HEK293 (cell line): ENCODE data around the gene ADAMTSL5.
A peak's percentile ranks its signal among the peaks of the same experiment; 100 is the strongest.

Experiments
- CTCF ChIA-PET: fragments of 350-600 bp; formaldehyde crosslinking; extraction: SDS; loops from one replicate; lab custom pipeline; 2021; ENCODE audit warnings: antibody characterized with exemption; lab: Yijun Ruan, JAX
- POLR2A ChIA-PET: fragments of 300-600 bp; formaldehyde crosslinking; extraction: SDS; loops from one replicate; lab custom pipeline; 2020; ENCODE audit warnings: antibody characterized with exemption, inconsistent platforms; lab: Yijun Ruan, JAX
- H3K27ac ChIP-seq: fragments of 200-500 bp; sonication (Bioruptor generic); 2 replicates; pipeline ENCODE4 v1.5.1; 2014; ENCODE audit warnings: low read depth, low read length, control low read depth, inconsistent platforms; ENCODE audit errors: extremely low read depth
- H3K36me3 ChIP-seq, 2 experiments: fragments of 200-500 bp in 1 of 2; sonication (Bioruptor generic) in 1 of 2; 1 replicate in 1 of 2; 2 replicates in 1 of 2; pipeline ENCODE4 v1.5.1; 2014 to 2017; ENCODE audit warnings: inconsistent platforms in 2 of 2, low read length in 2 of 2; ENCODE audit not compliant: control insufficient read depth in 2 of 2, insufficient read depth in 1 of 2
- H3K4me1 ChIP-seq: fragments of 200-500 bp; sonication (Bioruptor generic); 2 replicates; pipeline ENCODE4 v1.5.1; 2014; ENCODE audit warnings: mild to moderate bottlenecking, low read length, inconsistent platforms; ENCODE audit not compliant: control insufficient read depth, insufficient read depth
- H3K4me3 ChIP-seq: 2 replicates; pipeline ENCODE4 v1.5.1; 2011; ENCODE audit warnings: low read depth, mild to moderate bottlenecking, control low read depth, low read length, moderate library complexity
- H3K9me3 ChIP-seq: fragments of 200-500 bp; sonication (Bioruptor generic); 2 replicates; pipeline ENCODE4 v1.5.1; 2014; ENCODE audit warnings: low read depth, low read length, inconsistent platforms; ENCODE audit not compliant: control insufficient read depth, insufficient read depth
- WT1 ChIP-seq: fragments of 450-650 bp; formaldehyde crosslinking; IDR thresholded peaks from 2 replicates; pipeline ENCODE4 v1.5.1; 2016; ENCODE audit warnings: missing biosample characterization, missing genetic modification characterization
- ZBTB1 ChIP-seq: fragments of 450-650 bp; formaldehyde crosslinking; IDR thresholded peaks from 2 replicates; pipeline ENCODE4 v1.5.1; 2016; ENCODE audit warnings: missing biosample characterization, missing genetic modification characterization
- ZNF121 ChIP-seq: fragments of 450-650 bp; formaldehyde crosslinking; IDR thresholded peaks from 2 replicates; pipeline ENCODE4 v1.5.1; 2016; ENCODE audit warnings: missing biosample characterization, missing genetic modification characterization
- ZNF2 ChIP-seq: fragments of 450-650 bp; formaldehyde crosslinking; IDR thresholded peaks from 2 replicates; pipeline ENCODE4 v1.5.1; 2016; ENCODE audit warnings: missing biosample characterization, missing genetic modification characterization
- ZNF221 ChIP-seq: fragments of 450-650 bp; formaldehyde crosslinking; IDR thresholded peaks from 2 replicates; pipeline ENCODE4 v1.5.1; 2017; ENCODE audit warnings: missing biosample characterization, missing genetic modification characterization, borderline replicate concordance
- ZNF223 ChIP-seq: fragments of 450-650 bp; formaldehyde crosslinking; IDR thresholded peaks from 2 replicates; pipeline ENCODE4 v1.5.1; 2016; ENCODE audit warnings: missing biosample characterization, missing genetic modification characterization
- ZNF473 ChIP-seq: fragments of 450-650 bp; formaldehyde crosslinking; IDR thresholded peaks from 2 replicates; pipeline ENCODE4 v1.5.1; 2017; ENCODE audit warnings: missing biosample characterization, missing genetic modification characterization
- ZNF610 ChIP-seq: fragments of 450-650 bp; formaldehyde crosslinking; IDR thresholded peaks from 2 replicates; pipeline ENCODE4 v1.5.1; 2016; ENCODE audit warnings: missing biosample characterization, missing genetic modification characterization, borderline replicate concordance
- ZNF621 ChIP-seq: fragments of 450-650 bp; formaldehyde crosslinking; IDR thresholded peaks from 2 replicates; pipeline ENCODE4 v1.5.1; 2017; ENCODE audit warnings: missing biosample characterization, missing genetic modification characterization
- ZNF660 ChIP-seq: fragments of 450-650 bp; IDR thresholded peaks from 2 replicates; pipeline ENCODE4 v1.5.1; 2018; ENCODE audit warnings: missing biosample characterization, mild to moderate bottlenecking, missing genetic modification characterization
- ZNF776 ChIP-seq: fragments of 450-650 bp; formaldehyde crosslinking; IDR thresholded peaks from 2 replicates; pipeline ENCODE4 v1.5.0; 2017; ENCODE audit warnings: missing biosample characterization, missing genetic modification characterization, borderline replicate concordance
- ZNF837 ChIP-seq: fragments of 450-650 bp; formaldehyde crosslinking; IDR thresholded peaks from 2 replicates; pipeline ENCODE4 v1.5.1; 2016; ENCODE audit warnings: missing biosample characterization, missing genetic modification characterization
- TF ChIP-seq, protein P1 (sequence below): fragments of 450-650 bp; formaldehyde crosslinking; IDR thresholded peaks from 2 replicates; pipeline ENCODE4 v1.5.1; 2016; ENCODE audit warnings: missing biosample characterization, missing genetic modification characterization, low read depth
- TF ChIP-seq, protein P2 (sequence below): fragments of 450-650 bp; formaldehyde crosslinking; IDR thresholded peaks from 2 replicates; pipeline ENCODE4 v1.5.1; 2016; ENCODE audit warnings: missing biosample characterization, missing genetic modification characterization
- TF ChIP-seq, protein P3 (sequence below): fragments of 450-650 bp; formaldehyde crosslinking; IDR thresholded peaks from 2 replicates; pipeline ENCODE4 v1.5.1; 2017; ENCODE audit warnings: missing biosample characterization, missing genetic modification characterization
- TF ChIP-seq, protein P4 (sequence below): fragments of 450-650 bp; formaldehyde crosslinking; IDR thresholded peaks from 2 replicates; pipeline ENCODE4 v1.5.1; 2016; ENCODE audit warnings: missing biosample characterization, missing genetic modification characterization
- TF ChIP-seq, protein P5 (sequence below): fragments of 450-650 bp; IDR thresholded peaks from 2 replicates; pipeline ENCODE4 v1.5.1; 2018; ENCODE audit warnings: missing biosample characterization, mild to moderate bottlenecking, missing genetic modification characterization

The ADAMTSL5 gene

DNA sequence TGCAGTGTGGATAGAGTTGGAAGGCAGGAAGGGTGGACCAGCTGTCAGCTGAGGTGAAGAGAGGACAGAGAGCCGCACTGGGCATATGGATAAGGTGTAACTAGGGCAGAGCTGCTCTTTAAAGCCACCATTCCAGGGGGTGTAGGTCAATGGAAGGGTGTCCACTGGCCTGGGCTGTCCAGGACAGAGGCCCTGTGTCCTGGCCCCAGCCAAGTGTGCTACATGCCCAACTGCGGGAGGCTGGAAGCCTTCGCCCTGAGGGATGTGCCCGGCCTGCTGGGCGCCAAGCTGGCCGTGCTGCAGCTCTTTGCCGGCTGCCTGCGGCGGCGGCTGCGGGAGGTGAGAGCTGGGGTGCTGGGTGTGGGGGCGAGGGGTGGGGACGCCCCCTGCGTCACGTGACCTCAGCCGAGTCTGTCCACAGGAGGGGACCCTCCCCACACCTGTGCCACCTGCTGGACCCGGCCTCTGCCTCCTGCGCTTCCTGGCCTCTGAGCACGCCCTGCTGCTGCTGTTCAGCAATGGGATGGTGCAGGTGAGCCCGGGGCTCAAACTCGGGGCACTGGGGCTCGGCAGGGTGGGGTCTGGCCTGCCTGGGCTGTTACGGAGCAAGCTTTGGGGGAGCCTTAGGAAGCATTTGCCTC lies 20.8 kb upstream of the ADAMTSL5 start:
- Histone ChIP-seq H3K36me3 (no peaks in the 10 kb centered on the region), H3K27ac (no peak overlapping the region), H3K9me3 (no peaks in the 10 kb centered on the region)
- ChIA-PET POLR2A (interaction anchor here (0.6 kb wide), 1 partner anchor 231 kb away, joined by 7 read pairs; no protein-coding TSS in a partner anchor), CTCF (interaction anchor here (0.6 kb wide), 1 partner anchor 218 kb away, joined by 3 read pairs; no protein-coding TSS in a partner anchor)
- no peak for TF ChIP-seq ZNF2 (tag by site-specific recombination)
- TF ChIP-seq ZNF473: no peak
- no peak for TF ChIP-seq ZNF660 (tag by site-specific recombination)
- no peak for TF ChIP-seq ZNF221 (tag by site-specific recombination)
- TF ChIP-seq, protein P1, sequence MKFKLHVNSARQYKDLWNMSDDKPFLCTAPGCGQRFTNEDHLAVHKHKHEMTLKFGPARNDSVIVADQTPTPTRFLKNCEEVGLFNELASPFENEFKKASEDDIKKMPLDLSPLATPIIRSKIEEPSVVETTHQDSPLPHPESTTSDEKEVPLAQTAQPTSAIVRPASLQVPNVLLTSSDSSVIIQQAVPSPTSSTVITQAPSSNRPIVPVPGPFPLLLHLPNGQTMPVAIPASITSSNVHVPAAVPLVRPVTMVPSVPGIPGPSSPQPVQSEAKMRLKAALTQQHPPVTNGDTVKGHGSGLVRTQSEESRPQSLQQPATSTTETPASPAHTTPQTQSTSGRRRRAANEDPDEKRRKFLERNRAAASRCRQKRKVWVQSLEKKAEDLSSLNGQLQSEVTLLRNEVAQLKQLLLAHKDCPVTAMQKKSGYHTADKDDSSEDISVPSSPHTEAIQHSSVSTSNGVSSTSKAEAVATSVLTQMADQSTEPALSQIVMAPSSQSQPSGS (tag by site-specific recombination): no peak
- TF ChIP-seq, protein P2, sequence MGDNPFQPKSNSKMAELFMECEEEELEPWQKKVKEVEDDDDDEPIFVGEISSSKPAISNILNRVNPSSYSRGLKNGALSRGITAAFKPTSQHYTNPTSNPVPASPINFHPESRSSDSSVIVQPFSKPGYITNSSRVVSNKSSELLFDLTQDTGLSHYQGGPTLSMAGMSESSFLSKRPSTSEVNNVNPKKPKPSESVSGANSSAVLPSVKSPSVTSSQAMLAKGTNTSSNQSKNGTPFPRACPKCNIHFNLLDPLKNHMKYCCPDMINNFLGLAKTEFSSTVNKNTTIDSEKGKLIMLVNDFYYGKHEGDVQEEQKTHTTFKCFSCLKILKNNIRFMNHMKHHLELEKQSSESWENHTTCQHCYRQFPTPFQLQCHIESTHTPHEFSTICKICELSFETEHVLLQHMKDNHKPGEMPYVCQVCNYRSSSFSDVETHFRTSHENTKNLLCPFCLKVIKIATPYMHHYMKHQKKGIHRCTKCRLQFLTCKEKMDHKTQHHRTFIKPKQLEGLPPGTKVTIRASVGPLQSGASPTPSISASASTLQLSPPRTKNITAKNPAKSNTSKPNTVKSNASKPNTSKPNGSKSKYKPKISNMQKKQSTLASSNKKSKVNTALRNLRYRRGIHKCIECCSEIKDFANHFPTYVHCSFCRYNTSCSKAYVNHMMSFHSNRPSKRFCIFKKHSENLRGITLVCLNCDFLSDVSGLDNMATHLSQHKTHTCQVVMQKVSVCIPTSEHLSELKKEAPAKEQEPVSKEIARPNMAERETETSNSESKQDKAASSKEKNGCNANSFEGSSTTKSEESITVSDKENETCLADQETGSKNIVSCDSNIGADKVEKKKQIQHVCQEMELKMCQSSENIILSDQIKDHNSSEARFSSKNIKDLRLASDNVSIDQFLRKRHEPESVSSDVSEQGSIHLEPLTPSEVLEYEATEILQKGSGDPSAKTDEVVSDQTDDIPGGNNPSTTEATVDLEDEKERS (tag by site-specific recombination): no peak
- TF ChIP-seq, protein P3, sequence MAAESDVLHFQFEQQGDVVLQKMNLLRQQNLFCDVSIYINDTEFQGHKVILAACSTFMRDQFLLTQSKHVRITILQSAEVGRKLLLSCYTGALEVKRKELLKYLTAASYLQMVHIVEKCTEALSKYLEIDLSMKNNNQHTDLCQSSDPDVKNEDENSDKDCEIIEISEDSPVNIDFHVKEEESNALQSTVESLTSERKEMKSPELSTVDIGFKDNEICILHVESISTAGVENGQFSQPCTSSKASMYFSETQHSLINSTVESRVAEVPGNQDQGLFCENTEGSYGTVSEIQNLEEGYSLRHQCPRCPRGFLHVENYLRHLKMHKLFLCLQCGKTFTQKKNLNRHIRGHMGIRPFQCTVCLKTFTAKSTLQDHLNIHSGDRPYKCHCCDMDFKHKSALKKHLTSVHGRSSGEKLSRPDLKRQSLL (tag by site-specific recombination): no peak
- TF ChIP-seq, protein P4, sequence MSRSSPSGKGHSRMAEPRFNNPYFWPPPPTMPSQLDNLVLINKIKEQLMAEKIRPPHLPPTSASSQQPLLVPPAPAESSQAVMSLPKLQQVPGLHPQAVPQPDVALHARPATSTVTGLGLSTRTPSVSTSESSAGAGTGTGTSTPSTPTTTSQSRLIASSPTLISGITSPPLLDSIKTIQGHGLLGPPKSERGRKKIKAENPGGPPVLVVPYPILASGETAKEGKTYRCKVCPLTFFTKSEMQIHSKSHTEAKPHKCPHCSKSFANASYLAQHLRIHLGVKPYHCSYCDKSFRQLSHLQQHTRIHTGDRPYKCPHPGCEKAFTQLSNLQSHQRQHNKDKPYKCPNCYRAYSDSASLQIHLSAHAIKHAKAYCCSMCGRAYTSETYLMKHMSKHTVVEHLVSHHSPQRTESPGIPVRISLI (tag by site-specific recombination): no peak
- TF ChIP-seq ZBTB1 (tag by site-specific recombination): no peak
- no peak for TF ChIP-seq ZNF837 (tag by site-specific recombination)
- TF ChIP-seq ZNF610 (tag by site-specific recombination): no peak
- TF ChIP-seq, all 188 proteins: peak for 0
- Histone ChIP-seq H3K4me3 (no peak overlapping the region), H3K4me1 (no peaks in the 10 kb centered on the region)

DNA sequence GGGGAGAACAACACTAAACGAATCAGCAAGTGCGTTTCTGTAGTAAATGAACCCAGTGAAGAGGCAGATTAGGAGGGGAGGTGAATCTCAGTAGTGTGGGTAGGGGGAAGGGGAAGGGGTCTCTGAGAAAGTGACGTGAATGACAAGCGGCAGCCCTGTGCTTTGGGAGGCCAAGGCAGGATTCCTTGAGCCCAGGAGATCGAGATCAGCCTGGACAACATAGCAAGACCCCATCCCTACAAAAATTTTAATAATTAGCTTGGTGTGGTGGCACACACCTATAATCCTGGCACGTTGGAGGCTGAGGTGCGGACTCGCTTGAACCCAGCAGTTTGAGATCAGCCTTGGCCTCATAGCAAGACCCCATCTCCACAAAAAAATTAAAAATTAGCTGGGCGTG lies 19.2 kb upstream of the ADAMTSL5 start:
- H3K4me1 ChIP-seq: no peaks in the 10 kb centered on the region
- TF ChIP-seq, protein P5, sequence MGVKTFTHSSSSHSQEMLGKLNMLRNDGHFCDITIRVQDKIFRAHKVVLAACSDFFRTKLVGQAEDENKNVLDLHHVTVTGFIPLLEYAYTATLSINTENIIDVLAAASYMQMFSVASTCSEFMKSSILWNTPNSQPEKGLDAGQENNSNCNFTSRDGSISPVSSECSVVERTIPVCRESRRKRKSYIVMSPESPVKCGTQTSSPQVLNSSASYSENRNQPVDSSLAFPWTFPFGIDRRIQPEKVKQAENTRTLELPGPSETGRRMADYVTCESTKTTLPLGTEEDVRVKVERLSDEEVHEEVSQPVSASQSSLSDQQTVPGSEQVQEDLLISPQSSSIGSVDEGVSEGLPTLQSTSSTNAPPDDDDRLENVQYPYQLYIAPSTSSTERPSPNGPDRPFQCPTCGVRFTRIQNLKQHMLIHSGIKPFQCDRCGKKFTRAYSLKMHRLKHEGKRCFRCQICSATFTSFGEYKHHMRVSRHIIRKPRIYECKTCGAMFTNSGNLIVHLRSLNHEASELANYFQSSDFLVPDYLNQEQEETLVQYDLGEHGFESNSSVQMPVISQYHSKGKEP (tag by site-specific recombination): no peak
- no peak for TF ChIP-seq ZNF223 (tag by site-specific recombination)
- TF ChIP-seq ZNF121 (tag by site-specific recombination): peak; percentile 93; the same call in 1 of the 2 replicates
- no peak for TF ChIP-seq ZNF776
- TF ChIP-seq ZNF621 (tag by site-specific recombination): no peak
- no peak for TF ChIP-seq WT1
- H3K4me3 ChIP-seq: no peak overlapping the region
- H3K36me3 ChIP-seq: no peaks in the 10 kb centered on the region
- CTCF ChIA-PET: no interaction called here
- H3K9me3 ChIP-seq: no peaks in the 10 kb centered on the region
- POLR2A ChIA-PET: interaction anchor here (0.8 kb wide), 1 partner anchor 65 kb away, joined by 3 read pairs; no protein-coding TSS in a partner anchor
- H3K27ac ChIP-seq: no peak overlapping the region
